ENCODE measurements around the gene PAX6.
"Not testable (repeated sequence)": the region's sequence is repeated elsewhere in the genome, so short reads cannot be mapped to it uniquely, and the experiment has no call there.

DNA sequence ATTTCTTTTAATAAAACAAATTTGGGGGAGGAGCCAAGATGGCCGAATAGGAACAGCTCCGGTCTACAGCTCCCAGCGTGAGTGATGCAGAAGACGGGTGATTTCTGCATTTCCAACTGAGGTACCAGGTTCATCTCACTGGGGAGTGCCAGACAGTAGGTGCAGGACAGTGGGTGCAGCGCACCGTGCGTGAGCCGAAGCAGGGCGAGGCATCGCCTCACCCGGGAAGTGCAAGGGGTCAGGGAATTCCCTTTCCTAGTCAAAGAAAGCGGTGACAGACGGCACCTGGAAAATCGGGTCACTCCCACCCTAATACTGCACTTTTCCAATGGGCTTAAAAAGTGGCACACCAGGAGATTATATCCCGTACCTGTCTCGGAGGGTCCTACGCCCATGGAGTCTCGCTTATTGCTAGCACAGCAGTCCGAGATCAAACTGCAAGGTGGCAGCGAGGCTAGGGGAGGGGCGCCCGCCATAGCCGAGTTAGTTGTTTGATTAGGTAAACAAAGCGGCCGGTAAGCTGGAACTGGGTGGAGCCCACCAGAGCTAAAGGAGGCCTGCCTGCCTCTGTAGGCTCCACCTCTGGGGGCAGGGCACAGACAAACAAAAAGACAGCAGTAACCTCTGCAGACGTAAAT is 70.3 kb downstream of the PAX6 start:
- TF ChIP-seq NR3C1 (CRISPR knock-in tag; conservative IDR thresholded peaks at IDR 0.05; ENCODE audit: low read depth); TP53 (CRISPR knock-in tag; IDR thresholded peaks at IDR 0.05): not testable (repeated sequence)
- TF ChIP-seq, protein P1, sequence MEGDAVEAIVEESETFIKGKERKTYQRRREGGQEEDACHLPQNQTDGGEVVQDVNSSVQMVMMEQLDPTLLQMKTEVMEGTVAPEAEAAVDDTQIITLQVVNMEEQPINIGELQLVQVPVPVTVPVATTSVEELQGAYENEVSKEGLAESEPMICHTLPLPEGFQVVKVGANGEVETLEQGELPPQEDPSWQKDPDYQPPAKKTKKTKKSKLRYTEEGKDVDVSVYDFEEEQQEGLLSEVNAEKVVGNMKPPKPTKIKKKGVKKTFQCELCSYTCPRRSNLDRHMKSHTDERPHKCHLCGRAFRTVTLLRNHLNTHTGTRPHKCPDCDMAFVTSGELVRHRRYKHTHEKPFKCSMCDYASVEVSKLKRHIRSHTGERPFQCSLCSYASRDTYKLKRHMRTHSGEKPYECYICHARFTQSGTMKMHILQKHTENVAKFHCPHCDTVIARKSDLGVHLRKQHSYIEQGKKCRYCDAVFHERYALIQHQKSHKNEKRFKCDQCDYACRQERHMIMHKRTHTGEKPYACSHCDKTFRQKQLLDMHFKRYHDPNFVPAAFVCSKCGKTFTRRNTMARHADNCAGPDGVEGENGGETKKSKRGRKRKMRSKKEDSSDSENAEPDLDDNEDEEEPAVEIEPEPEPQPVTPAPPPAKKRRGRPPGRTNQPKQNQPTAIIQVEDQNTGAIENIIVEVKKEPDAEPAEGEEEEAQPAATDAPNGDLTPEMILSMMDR (IDR thresholded peaks at IDR 0.05) = not testable (repeated sequence)

Data from WTC11 (cell line).